H1 (cell line): Measurements from ENCODE around the gene TMEM245. TPM values are rescaled to one million over a fixed set of nuclear protein-coding genes. Genes with fewer than 3 reads are reported as not detected.

Experiments used
- CTCF ChIA-PET: fragments of 300-600 bp; sonication (Branson Sonifier 250); formaldehyde crosslinking; loops from one replicate; lab custom pipeline; 2021; ENCODE audit not compliant: partially characterized antibody; lab: Charles Lee
- POLR2A ChIA-PET: fragments of 300-600 bp; sonication (Branson Sonifier 250); formaldehyde crosslinking; loops from one replicate; lab custom pipeline; 2021; ENCODE audit warnings: inconsistent platforms; ENCODE audit not compliant: partially characterized antibody; lab: Charles Lee
- DNase-seq, 2 experiments: peaks; one replicate each; pipeline versions ENCODE4 v3.0.0 to v3.0.0-alpha.2; 2010 to 2022; ENCODE audit warnings: low spot score in 2 of 2, low read depth in 1 of 2, mixed read lengths in 1 of 2
- FAIRE-seq: peaks from 2 replicates; lab custom pipeline; 2011; peaks lifted over from hg19 to GRCh38; lab: Jason Lieb, UNC
- H2AFZ ChIP-seq: 2 replicates; pipeline ENCODE4 v1.8.1; 2012; ENCODE audit warnings: low read length, inconsistent platforms
- H2AK5ac ChIP-seq: 2 replicates; pipeline ENCODE4 v1.6.1; 2013; ENCODE audit warnings: low read depth, low read length
- H2BK120ac ChIP-seq: replicated peaks from 2 replicates; pipeline ENCODE3; 2013; ENCODE audit warnings: low read depth, low read length, inconsistent platforms
- H2BK12ac ChIP-seq: 2 replicates; pipeline ENCODE4 v1.6.1; 2013; ENCODE audit warnings: low read depth, low read length
- H2BK15ac ChIP-seq: 2 replicates; pipeline ENCODE4 v1.6.1; 2013; ENCODE audit warnings: low read length
- H2BK20ac ChIP-seq: 2 replicates; pipeline ENCODE4 v1.6.1; 2013; ENCODE audit warnings: low read length
- H2BK5ac ChIP-seq: 2 replicates; pipeline ENCODE4 v1.6.1; 2013; ENCODE audit warnings: low read depth, low read length
- H3K14ac ChIP-seq: 2 replicates; pipeline ENCODE4 v1.6.1; 2013; ENCODE audit warnings: inconsistent platforms; ENCODE audit not compliant: insufficient read length
- H3K18ac ChIP-seq: 2 replicates; pipeline ENCODE4 v1.6.1; 2013; ENCODE audit warnings: low read length; ENCODE audit errors: extremely low read depth
- H3K23ac ChIP-seq: 2 replicates; pipeline ENCODE4 v1.6.1; 2013; ENCODE audit warnings: inconsistent platforms; ENCODE audit not compliant: insufficient read length
- H3K23me2 ChIP-seq: 2 replicates; pipeline ENCODE4 v1.6.1; 2013; ENCODE audit warnings: low read depth, low read length
- H3K27ac ChIP-seq: 2 replicates; pipeline ENCODE4 v1.6.1; 2011; ENCODE audit warnings: low read depth, low read length, inconsistent platforms
- H3K27me3 ChIP-seq, 4 experiments: replicated peaks in 1 of 4; 1 replicate in 1 of 4; 2 replicates in 3 of 4; pipeline versions ENCODE4 v1.6.1 to v1.8.1; 2011 to 2013; ENCODE audit warnings: low read length in 3 of 4, mild to moderate bottlenecking in 3 of 4, inconsistent platforms in 2 of 4, mixed read lengths in 2 of 4, moderate library complexity in 1 of 4; ENCODE audit not compliant: control insufficient read depth in 3 of 4, insufficient read depth in 3 of 4; ENCODE audit errors: extremely low read depth in 1 of 4
- H3K36me3 ChIP-seq, 4 experiments: 2 replicates each; pipeline versions ENCODE4 v1.6.1 to v1.8.1; 2011 to 2013; ENCODE audit warnings: mild to moderate bottlenecking in 4 of 4, low read length in 3 of 4, moderate library complexity in 2 of 4, control low read depth in 1 of 4, inconsistent platforms in 1 of 4; ENCODE audit not compliant: insufficient read depth in 4 of 4, control insufficient read depth in 2 of 4
- H3K4ac ChIP-seq: replicated peaks from 2 replicates; pipeline ENCODE3; 2013; ENCODE audit warnings: low read length, low read depth, mixed read lengths, inconsistent platforms; ENCODE audit not compliant: insufficient read length
- H3K4me1 ChIP-seq, 4 experiments: replicated peaks in 1 of 4; 1 replicate in 1 of 4; 2 replicates in 3 of 4; pipeline versions ENCODE4 v1.6.1 to v1.8.1; 2011 to 2013; ENCODE audit warnings: low read length in 3 of 4, inconsistent platforms in 2 of 4, mixed read lengths in 1 of 4; ENCODE audit not compliant: insufficient read depth in 4 of 4, control insufficient read depth in 3 of 4
- H3K4me2 ChIP-seq, 2 experiments: 2 replicates each; pipeline versions ENCODE4 v1.6.1 to v1.8.1; 2011 to 2013; ENCODE audit warnings: low read depth in 2 of 2, low read length in 2 of 2, control low read depth in 1 of 2, inconsistent platforms in 1 of 2, mild to moderate bottlenecking in 1 of 2; ENCODE audit not compliant: insufficient read depth in 1 of 2
- H3K4me3 ChIP-seq, 4 experiments: fragments of 200-600, 300-600 bp in 1 of 4; sonication (generic), shearing (Covaris generic), sonication (Bioruptor Twin) in 1 of 4; 2 replicates each; pipeline versions ENCODE4 v1.5.1 to v1.8.1; 2011 to 2016; ENCODE audit warnings: low read length in 4 of 4, low read depth in 3 of 4, control low read depth in 2 of 4, inconsistent platforms in 2 of 4, mild to moderate bottlenecking in 2 of 4, mixed read lengths in 1 of 4, moderate library complexity in 1 of 4; ENCODE audit not compliant: insufficient read depth in 2 of 4; ENCODE audit errors: extremely low read depth in 1 of 4
- H3K56ac ChIP-seq: replicated peaks from 2 replicates; pipeline ENCODE3; 2013; ENCODE audit warnings: low read depth, mild to moderate bottlenecking, mixed read lengths, low read length, inconsistent platforms; ENCODE audit not compliant: insufficient read length
- H3K79me1 ChIP-seq: 2 replicates; pipeline ENCODE4 v1.6.1; 2013; ENCODE audit warnings: low read depth, low read length, control low read depth
- H3K79me2 ChIP-seq, 2 experiments: 2 replicates each; pipeline versions ENCODE4 v1.6.1 to v1.8.1; 2012 to 2013; ENCODE audit warnings: low read length in 2 of 2, mild to moderate bottlenecking in 2 of 2, inconsistent platforms in 1 of 2; ENCODE audit not compliant: insufficient read depth in 2 of 2, control insufficient read depth in 1 of 2
- H3K9ac ChIP-seq, 4 experiments: replicated peaks in 1 of 4; 1 replicate in 1 of 4; 2 replicates in 3 of 4; pipeline versions ENCODE4 v1.6.1 to v1.8.1; 2011 to 2013; ENCODE audit warnings: low read depth in 3 of 4, low read length in 3 of 4, control low read depth in 2 of 4, mild to moderate bottlenecking in 2 of 4, moderate library complexity in 2 of 4, inconsistent platforms in 1 of 4; ENCODE audit errors: extremely low read depth in 1 of 4
- H3K9me3 ChIP-seq, 2 experiments: 2 replicates each; pipeline versions ENCODE4 v1.6.1 to v1.8.1; 2012 to 2013; ENCODE audit warnings: mild to moderate bottlenecking in 2 of 2, moderate library complexity in 2 of 2, control low read depth in 1 of 2, inconsistent platforms in 1 of 2, low read depth in 1 of 2, low read length in 1 of 2, mixed read lengths in 1 of 2; ENCODE audit not compliant: insufficient read depth in 2 of 2
- H4K20me1 ChIP-seq, 2 experiments: replicated peaks in 1 of 2; 2 replicates each; pipeline versions ENCODE3 to v1.8.1; 2011 to 2013; ENCODE audit warnings: inconsistent platforms in 2 of 2, low read length in 2 of 2, mild to moderate bottlenecking in 1 of 2; ENCODE audit not compliant: insufficient read depth in 2 of 2, control insufficient read depth in 1 of 2
- H4K5ac ChIP-seq: 2 replicates; pipeline ENCODE4 v1.6.1; 2013; ENCODE audit warnings: low read length, low read depth, mixed read lengths, inconsistent platforms; ENCODE audit not compliant: insufficient read length
- H4K8ac ChIP-seq: 2 replicates; pipeline ENCODE4 v1.8.0; 2013; ENCODE audit warnings: mild to moderate bottlenecking, moderate library complexity, low read length, inconsistent platforms; ENCODE audit not compliant: insufficient read depth; ENCODE audit errors: extremely low read depth
- H4K91ac ChIP-seq: replicated peaks from 2 replicates; pipeline ENCODE3; 2013; ENCODE audit warnings: low read length, mixed read lengths, inconsistent platforms; ENCODE audit not compliant: insufficient read length
- BRCA1 ChIP-seq: IDR thresholded peaks from 2 replicates; pipeline ENCODE4 v1.6.1; 2012; ENCODE audit warnings: low read depth, low read length, improper control_type of control experiment
- CHD2 ChIP-seq: IDR thresholded peaks from 2 replicates; pipeline ENCODE4 v1.6.1; 2012; ENCODE audit warnings: low read length, improper control_type of control experiment
- RNF2 ChIP-seq: fragments of 200-900, 300-1000 bp; sonication (generic); IDR thresholded peaks from 2 replicates; pipeline ENCODE4 v1.7.1; 2016; ENCODE audit warnings: borderline replicate concordance, low read depth, mild to moderate bottlenecking, antibody characterized with exemption, low read length; ENCODE audit not compliant: poor library complexity, severe bottlenecking; ENCODE audit errors: missing control alignments
- SP4 ChIP-seq: IDR thresholded peaks from 2 replicates; pipeline ENCODE4 v1.6.1; 2012; ENCODE audit warnings: low read length, inconsistent platforms
- WGBS, 2 experiments: shearing (Covaris generic) in 1 of 2; methylation state at CpG; one replicate each; pipeline versions ENCODE4 v1.1.6 to v1.1.7; 2013 to 2015; ENCODE audit warnings: low lambda C conversion rate in 2 of 2, mixed read lengths in 2 of 2, inconsistent platforms in 1 of 2, low coverage in 1 of 2, missing lambda C conversion rate in 1 of 2; ENCODE audit not compliant: insufficient replicate concordance in 2 of 2, insufficient coverage in 1 of 2, insufficient read length in 1 of 2; ENCODE audit errors: extremely low coverage in 1 of 2, missing lambda C conversion rate in 1 of 2; 5-methylcytosine and 5-hydroxymethylcytosine counted together
- polyA plus RNA-seq, 7 experiments: library from polyadenylated mRNA; depleted of rRNA in 3 of 7; stranded (reverse) in 5 of 7; unstranded in 2 of 7; fragments of >200 nt in 5 of 7; fragments of 200-250 nt in 2 of 7; gene quantifications; 1 replicate in 5 of 7; 2 replicates in 1 of 7; 4 replicates in 1 of 7; pipeline versions ENCODE4 v1.2.1 to v1.2.3, GENCODE V29; 2011 to 2013; ENCODE audit warnings: missing spikeins in 2 of 7, mixed read lengths in 2 of 7
- total RNA-seq: library from RNA; stranded (reverse); fragmentation: NEBNext Ultra II Directional; extraction: Animal tissue kit (Norgen Biotek cat#: 25700); gene quantifications from 2 replicates; pipeline ENCODE4 v1.2.1, GENCODE V29; 2021

TMEM245 gene
- total and polyA plus RNA-seq, 2 of the 8 experiments (the other 6 are each of a cell fraction or from before 2014, with no cell fraction given) = 44.3 to 45.8 TPM

GRCh38 chr9:109120204-109120789 lies 550 bp upstream of the TMEM245 start:
- Histone ChIP-seq H2BK12ac (no peak overlapping the region), H3K14ac (no peak overlapping the region), H3K23ac (no peak overlapping the region), H4K20me1 (peaks cover 9 to 17% of the 10 kb centered on the region in 2 experiments), H3K9me3 (no peaks in the 10 kb centered on the region), H2AK5ac (no peak overlapping the region), H4K8ac (no peak overlapping the region), H2BK120ac (no peak overlapping the region), H3K9ac (peak overlapping the region; percentile 1 to 62 (median 50); a peak in 6 of 7 replicates), H2BK15ac (no peak overlapping the region), H3K4me1 (peaks cover 7 to 16% (median 13%) of the 10 kb centered on the region in 4 experiments), H2BK20ac (no peak overlapping the region), H3K79me1 (peaks cover 9% of the 10 kb centered on the region), H3K36me3 (no peaks in the 10 kb centered on the region; a peak in 1 of 8 replicates), H3K27me3 (no peaks in the 10 kb centered on the region), H3K4me2 (peak overlapping the region; percentile 69 to 97), H3K79me2 (peaks cover 30 to 44% of the 10 kb centered on the region in 2 experiments), H4K91ac (no peak overlapping the region), H3K4ac (no peak overlapping the region), H3K56ac (no peak overlapping the region), H3K23me2 (peaks cover 10% of the 10 kb centered on the region), H3K18ac (no peak overlapping the region), H3K4me3 (peak overlapping the region; percentile 65 to 91 (median 82); a peak in 5 of 8 replicates), H4K5ac (no peak overlapping the region), H2AFZ (peak overlapping the region; percentile 25), H3K27ac (no peak overlapping the region), H2BK5ac (no peak overlapping the region)
- ChIA-PET POLR2A (interaction anchor here (0.6 to 2.5 kb wide), 13 partner anchors 9 to 198 kb away, joined by 3 to 22 read pairs (median 4); no protein-coding TSS in a partner anchor), CTCF (interaction anchor here (0.6 to 1.3 kb wide), 4 partner anchors 9 to 90 kb away, joined by 3 to 4 read pairs (median 3); no protein-coding TSS in a partner anchor)
- WGBS, 2 experiments = 38% methylated on average over 13 of the region's 13 CpGs; no CpG with 5 or more reads in 1 of the 2 experiments
- DNase-seq (no peak), FAIRE-seq (no peak)
- TF ChIP-seq RNF2 (no peak), CHD2 (peak; percentile 95), SP4 (no peak), BRCA1 (peak; percentile 81; the same call in 1 of the 2 replicates)
